IMR-90 (cell line): Measurements from ENCODE around the gene MRPL21. TPM values are rescaled to one million over a fixed set of nuclear protein-coding genes. Genes with fewer than 3 reads are reported as not detected.

Source experiments
- ATAC-seq: fragments of 200-7000 bp; cut with Tn5 transposase; 2 replicates; pipeline ENCODE4 v1.9.1; 2020; ENCODE audit warnings: low read depth, mild to moderate bottlenecking, moderate library complexity
- BruUV-seq: library from RNA; stranded (reverse); fragments of 400-500 nt; replicated peaks from 2 replicates; lab custom pipeline; 2021; lab: Mats Ljungman, UMichigan
- CTCF ChIA-PET: fragments of 300-600 bp; formaldehyde crosslinking; extraction: SDS; loops from one replicate; lab custom pipeline; 2021; ENCODE audit warnings: antibody characterized with exemption; lab: Yijun Ruan, JAX
- POLR2A ChIA-PET: fragments of 300-600 bp; sonication (Branson Sonifier 250); formaldehyde crosslinking; loops from one replicate; lab custom pipeline; 2022; ENCODE audit warnings: antibody characterized with exemption; ENCODE audit not compliant: unreplicated experiment; lab: Charles Lee
- DNase-seq: peaks from one replicate; pipeline ENCODE4 v3.0.0; 2013
- H2AFZ ChIP-seq: replicated peaks from 2 replicates; pipeline ENCODE3; 2013; ENCODE audit warnings: low read length, mild to moderate bottlenecking; ENCODE audit not compliant: poor library complexity
- H2AK5ac ChIP-seq: 2 replicates; pipeline ENCODE4 v1.6.1; 2013; ENCODE audit warnings: low read depth, low read length, inconsistent platforms
- H2AK9ac ChIP-seq: replicated peaks from 2 replicates; pipeline ENCODE3; 2013; ENCODE audit warnings: mild to moderate bottlenecking, low read depth, low read length, moderate library complexity; ENCODE audit not compliant: poor library complexity
- H2BK120ac ChIP-seq: 2 replicates; pipeline ENCODE4 v1.6.1; 2013; ENCODE audit warnings: low read depth, low read length, inconsistent platforms
- H2BK15ac ChIP-seq: 3 replicates; pipeline ENCODE4 v1.6.1; 2013; ENCODE audit warnings: low read depth, low read length, inconsistent platforms
- H2BK20ac ChIP-seq: 2 replicates; pipeline ENCODE4 v1.6.1; 2013; ENCODE audit warnings: low read depth, mild to moderate bottlenecking, inconsistent platforms, low read length, moderate library complexity
- H2BK5ac ChIP-seq: 2 replicates; pipeline ENCODE4 v1.6.1; 2013; ENCODE audit warnings: mild to moderate bottlenecking, low read depth, low read length, inconsistent platforms; ENCODE audit not compliant: poor library complexity, severe bottlenecking
- H3K14ac ChIP-seq: replicated peaks from 2 replicates; pipeline ENCODE4 v1.6.1; 2013; ENCODE audit warnings: low read depth, low read length, inconsistent platforms
- H3K18ac ChIP-seq: 2 replicates; pipeline ENCODE4 v1.6.1; 2013; ENCODE audit warnings: low read depth, low read length, control low read depth
- H3K23ac ChIP-seq: 2 replicates; pipeline ENCODE4 v1.6.1; 2013; ENCODE audit warnings: low read depth, low read length, inconsistent platforms
- H3K27ac ChIP-seq: 2 replicates; pipeline ENCODE4 v1.5.1; 2013; ENCODE audit warnings: mild to moderate bottlenecking, control low read depth, low read length; ENCODE audit not compliant: insufficient read depth
- H3K27me3 ChIP-seq: 2 replicates; pipeline ENCODE4 v1.6.1; 2013; ENCODE audit warnings: low read length; ENCODE audit not compliant: control insufficient read depth, insufficient read depth
- H3K36me3 ChIP-seq: 2 replicates; pipeline ENCODE4 v1.6.1; 2013; ENCODE audit warnings: low read length, mixed read lengths; ENCODE audit not compliant: control insufficient read depth, insufficient read depth
- H3K4ac ChIP-seq: 2 replicates; pipeline ENCODE4 v1.6.1; 2013; ENCODE audit warnings: low read depth, low read length, inconsistent platforms
- H3K4me1 ChIP-seq: 2 replicates; pipeline ENCODE4 v1.6.1; 2013; ENCODE audit warnings: low read length, mixed read lengths; ENCODE audit not compliant: control insufficient read depth, insufficient read depth
- H3K4me2 ChIP-seq: 2 replicates; pipeline ENCODE4 v1.6.1; 2013; ENCODE audit warnings: low read depth, mild to moderate bottlenecking, control low read depth, low read length, moderate library complexity
- H3K4me3 ChIP-seq: 2 replicates; pipeline ENCODE4 v1.5.1; 2013; ENCODE audit warnings: low read depth, mild to moderate bottlenecking, control low read depth, low read length, moderate library complexity; ENCODE audit not compliant: insufficient read depth
- H3K56ac ChIP-seq: 2 replicates; pipeline ENCODE4 v1.6.1; 2013; ENCODE audit warnings: low read length, inconsistent platforms; ENCODE audit not compliant: insufficient read depth; ENCODE audit errors: extremely low read depth
- H3K79me1 ChIP-seq, 2 experiments: 2 replicates each; pipeline ENCODE4 v1.6.1; 2013; ENCODE audit warnings: low read length in 2 of 2, inconsistent platforms in 1 of 2, low read depth in 1 of 2
- H3K9ac ChIP-seq: 2 replicates; pipeline ENCODE4 v1.6.1; 2013; ENCODE audit warnings: low read depth, low read length, control low read depth
- H3K9me1 ChIP-seq: 2 replicates; pipeline ENCODE4 v1.6.1; 2013; ENCODE audit warnings: low read length, inconsistent platforms; ENCODE audit not compliant: insufficient read depth
- H3K9me3 ChIP-seq: 2 replicates; pipeline ENCODE4 v1.6.1; 2013; ENCODE audit warnings: low read length; ENCODE audit not compliant: control insufficient read depth, insufficient read depth
- H4K20me1 ChIP-seq: 2 replicates; pipeline ENCODE4 v1.6.1; 2013; ENCODE audit warnings: low read length, inconsistent platforms; ENCODE audit not compliant: insufficient read depth
- H4K5ac ChIP-seq: 2 replicates; pipeline ENCODE4 v1.6.1; 2013; ENCODE audit warnings: mild to moderate bottlenecking, low read depth, low read length, control low read depth
- H4K8ac ChIP-seq, 2 experiments: 2 replicates each; pipeline ENCODE4 v1.6.1; 2013; ENCODE audit warnings: low read depth in 2 of 2, low read length in 2 of 2, control low read depth in 1 of 2, inconsistent platforms in 1 of 2
- H4K91ac ChIP-seq: 2 replicates; pipeline ENCODE4 v1.6.1; 2013; ENCODE audit warnings: low read depth, low read length, inconsistent platforms; ENCODE audit not compliant: insufficient read depth
- BHLHE40 ChIP-seq: fragments of 150-350 bp; IDR thresholded peaks from 2 replicates; pipeline ENCODE4 v1.6.1; 2016; ENCODE audit warnings: mild to moderate bottlenecking, low read depth, low read length
- CEBPB ChIP-seq: IDR thresholded peaks from 2 replicates; pipeline ENCODE4 v1.6.1; 2012; ENCODE audit warnings: low read depth, low read length, improper control_type of control experiment
- ELK1 ChIP-seq: fragments of 150-350 bp; IDR thresholded peaks from 2 replicates; pipeline ENCODE4 v1.6.1; 2016; ENCODE audit warnings: low read depth, mild to moderate bottlenecking, low read length, moderate library complexity, borderline replicate concordance
- FOS ChIP-seq: fragments of 150-350 bp; IDR thresholded peaks from 2 replicates; pipeline ENCODE4 v1.6.1; 2016; ENCODE audit warnings: low read depth, low read length
- MAZ ChIP-seq: IDR thresholded peaks from 2 replicates; pipeline ENCODE4 v1.6.1; 2012; ENCODE audit warnings: low read depth, mild to moderate bottlenecking, low read length, improper control_type of control experiment, moderate library complexity, borderline replicate concordance
- NFE2L2 ChIP-seq: fragments of 150-350 bp; IDR thresholded peaks from 2 replicates; pipeline ENCODE4 v1.6.1; 2016; ENCODE audit warnings: low read depth, mild to moderate bottlenecking, low read length
- SMC3 ChIP-seq: fragments of 150-350 bp; IDR thresholded peaks from 2 replicates; pipeline ENCODE4 v1.6.1; 2016; ENCODE audit warnings: low read depth, mild to moderate bottlenecking, antibody characterized with exemption, low read length, moderate library complexity
- WGBS, 2 experiments: methylation state at CpG; one replicate each; pipeline versions ENCODE4 v1.1.5 to v1.1.7; 2013; ENCODE audit warnings: missing lambda C conversion rate in 2 of 2; ENCODE audit not compliant: insufficient read length in 1 of 2; ENCODE audit errors: extremely low coverage in 2 of 2; 5-methylcytosine and 5-hydroxymethylcytosine counted together
- dilution Hi-C: fragments of 300-500 bp; cut with HindIII; formaldehyde crosslinking; loops from one replicate; pipeline ENCODE4 v1.14.3; 2018; ENCODE audit warnings: low sequenced_read_pairs; ENCODE audit not compliant: unreplicated experiment
- in situ Hi-C: fragments of 300-500 bp; cut with MboI; formaldehyde crosslinking; loops from 3 replicates; pipeline ENCODE4 v1.14.3; 2019; ENCODE audit warnings: low sequenced_read_pairs, inconsistent platforms, mixed read lengths
- intact Hi-C: fragments of 100-400 bp; cut with micrococcal nuclease; formaldehyde crosslinking; loops from 2 replicates; pipeline ENCODE4 v1.10.0; 2022
- polyA plus RNA-seq, 3 experiments: library from polyadenylated mRNA; depleted of rRNA; stranded (reverse); fragments of >200 nt; gene quantifications; 2 replicates each; pipeline ENCODE4 v1.2.3, GENCODE V29; 2012; ENCODE audit warnings: low replicate concordance in 1 of 3
- total RNA-seq: library from RNA; depleted of rRNA; stranded (reverse); fragments of >200 nt; gene quantifications from 2 replicates; pipeline ENCODE4 v1.2.3, GENCODE V29; 2012

Gene MRPL21
- total and polyA plus RNA-seq, 2 of the 4 experiments (the other 2 are of a cell fraction): 19.2 to 26.3 TPM

- CTCF ChIA-PET: no interaction called here
- POLR2A ChIA-PET: no interaction called here
Measured at GRCh38 chr11:68897441-68897840, 6.2 kb downstream of the MRPL21 start.

More at GRCh38 chr11:68897441-68897840, 6.2 kb downstream of the MRPL21 start:
- Histone ChIP-seq H2AK9ac (no peak overlapping the region), H2BK20ac (no peak overlapping the region), H3K4me2 (no peak overlapping the region), H3K9me3 (no peaks in the 10 kb centered on the region), H3K4ac (no peak overlapping the region), H3K4me1 (no peaks in the 10 kb centered on the region), H2BK120ac (no peak overlapping the region), H3K9me1 (peaks cover 2% of the 10 kb centered on the region; the same call in 1 of the 2 replicates), H2AK5ac (no peak overlapping the region), H3K27me3 (no peaks in the 10 kb centered on the region), H3K14ac (no peak overlapping the region), H2AFZ (no peak overlapping the region), H3K79me1 (peaks cover 3 to 25% of the 10 kb centered on the region in 2 experiments), H3K4me3 (no peak overlapping the region), H3K36me3 (peaks cover 49% of the 10 kb centered on the region), H3K23ac (no peak overlapping the region), H4K20me1 (peaks cover 6% of the 10 kb centered on the region; the same call in 1 of the 2 replicates), H4K91ac (no peak overlapping the region), H4K5ac (no peak overlapping the region), H3K9ac (no peak overlapping the region), H4K8ac (no peak overlapping the region), H3K18ac (no peak overlapping the region), H3K56ac (no peak overlapping the region), H3K27ac (no peak overlapping the region), H2BK5ac (no peak overlapping the region), H2BK15ac (no peak overlapping the region)
- no peak for DNase-seq
- 97% methylated on average over 7 of the region's 9 CpGs; no CpG with 5 or more reads in 1 of the 2 experiments for WGBS, 2 experiments
- dilution Hi-C loops (no loop called here), in situ Hi-C loops (no loop called here), intact Hi-C loops (no loop called here)
- no peak for ATAC-seq
- TF ChIP-seq FOS (no peak), MAZ (no peak), NFE2L2 (no peak), ELK1 (no peak), SMC3 (no peak), CEBPB (no peak), BHLHE40 (no peak)
- no TSS peak for BruUV-seq
